ENCODE data around the gene CEP97. TPM values are rescaled to one million over a fixed set of nuclear protein-coding genes. Genes with fewer than 3 reads are reported as not detected.
"Not testable (repeated sequence)": the region's sequence is repeated elsewhere in the genome, so short reads cannot be mapped to it uniquely, and the experiment has no call there.

Gene CEP97, protein sequence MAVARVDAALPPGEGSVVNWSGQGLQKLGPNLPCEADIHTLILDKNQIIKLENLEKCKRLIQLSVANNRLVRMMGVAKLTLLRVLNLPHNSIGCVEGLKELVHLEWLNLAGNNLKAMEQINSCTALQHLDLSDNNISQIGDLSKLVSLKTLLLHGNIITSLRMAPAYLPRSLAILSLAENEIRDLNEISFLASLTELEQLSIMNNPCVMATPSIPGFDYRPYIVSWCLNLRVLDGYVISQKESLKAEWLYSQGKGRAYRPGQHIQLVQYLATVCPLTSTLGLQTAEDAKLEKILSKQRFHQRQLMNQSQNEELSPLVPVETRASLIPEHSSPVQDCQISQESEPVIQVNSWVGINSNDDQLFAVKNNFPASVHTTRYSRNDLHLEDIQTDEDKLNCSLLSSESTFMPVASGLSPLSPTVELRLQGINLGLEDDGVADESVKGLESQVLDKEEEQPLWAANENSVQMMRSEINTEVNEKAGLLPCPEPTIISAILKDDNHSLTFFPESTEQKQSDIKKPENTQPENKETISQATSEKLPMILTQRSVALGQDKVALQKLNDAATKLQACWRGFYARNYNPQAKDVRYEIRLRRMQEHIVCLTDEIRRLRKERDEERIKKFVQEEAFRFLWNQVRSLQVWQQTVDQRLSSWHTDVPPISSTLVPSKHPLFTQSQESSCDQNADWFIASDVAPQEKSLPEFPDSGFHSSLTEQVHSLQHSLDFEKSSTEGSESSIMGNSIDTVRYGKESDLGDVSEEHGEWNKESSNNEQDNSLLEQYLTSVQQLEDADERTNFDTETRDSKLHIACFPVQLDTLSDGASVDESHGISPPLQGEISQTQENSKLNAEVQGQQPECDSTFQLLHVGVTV
- 6.1 and 21.4 TPM in 2 replicates for total RNA-seq (ENCODE audit: low replicate concordance)

GRCh38 chr3:101724329-101725193, at the start of gene CEP97:
Gene CEP97 (plus strand): TSS chr3:101724614. CDS start chr3:101724677, 63 bp downstream.
- peak within 1 kb of the TSS; percentile 94 for H3K4me3 ChIP-seq (ENCODE audit: low read depth, low read length)
- peak; percentile 89 for DNase-seq (ENCODE audit: low read depth)
- TF ChIP-seq CTCF (IDR thresholded peaks at IDR 0.05; ENCODE audit: insufficient read depth, low read length) = no peak

- peak overlapping the region; percentile 97 for H3K4me3 ChIP-seq (ENCODE audit: low read depth, low read length)
- no peak for DNase-seq (ENCODE audit: low read depth)
- TF ChIP-seq CTCF (IDR thresholded peaks at IDR 0.05; ENCODE audit: insufficient read depth, low read length) = no peak
Measured at GRCh38 chr3:101675709-101676215, 48.7 kb upstream of the CEP97 start.

GRCh38 chr3:101676216-101676764, 48.1 kb upstream of the CEP97 start:
- DNase-seq (ENCODE audit: low read depth) = peak; percentile 92
- H3K4me3 ChIP-seq (ENCODE audit: low read depth, low read length) = peak overlapping the region; percentile 97
- TF ChIP-seq CTCF (IDR thresholded peaks at IDR 0.05; ENCODE audit: insufficient read depth, low read length) = no peak

DNA sequence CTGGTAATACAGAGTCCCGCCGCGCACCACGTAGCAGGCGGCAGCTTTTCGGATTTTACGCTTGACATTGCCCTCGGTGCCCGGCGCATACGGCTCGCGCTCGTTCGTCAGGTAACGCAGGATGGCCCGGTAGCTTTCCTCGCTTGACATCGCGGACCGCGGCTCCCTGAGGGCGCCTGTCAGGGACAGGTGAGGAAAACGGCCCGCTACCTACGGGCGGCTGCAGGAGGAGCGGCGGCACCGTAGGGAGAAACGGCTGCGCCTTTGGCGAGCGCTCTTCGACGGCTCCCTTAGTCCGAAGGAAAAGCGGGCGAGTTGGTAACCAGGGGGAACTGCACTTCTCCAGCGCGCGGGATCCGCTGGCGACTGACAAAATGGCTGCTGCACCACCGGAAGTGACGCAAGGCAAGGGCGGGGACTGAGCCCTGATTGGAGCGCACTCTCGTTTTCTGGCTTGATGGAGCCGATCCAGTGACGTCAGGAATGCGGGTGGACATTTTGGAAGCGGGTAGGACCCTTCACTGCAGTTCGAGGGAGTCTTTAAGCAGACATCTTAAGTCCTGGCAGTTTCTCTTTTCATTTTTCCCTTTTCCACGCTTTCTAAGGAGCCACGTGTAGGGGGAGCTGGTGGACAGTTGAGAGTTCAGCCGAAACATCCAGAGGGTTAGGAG, 47.5 kb upstream of the CEP97 start, which contains the start of gene ZBTB11:
TSS of gene ZBTB11 (minus strand) at position 368 of the 671 bp plus-strand sequence. CDS start at position 150, 218 bp downstream.
- H3K4me3 ChIP-seq (ENCODE audit: low read depth, low read length) = peak within 1 kb of the TSS; percentile 97
- TF ChIP-seq CTCF (IDR thresholded peaks at IDR 0.05; ENCODE audit: insufficient read depth, low read length) = peak; percentile 62
- DNase-seq (ENCODE audit: low read depth) = peak; percentile 100

- no peak for DNase-seq (ENCODE audit: low read depth)
- TF ChIP-seq CTCF (IDR thresholded peaks at IDR 0.05; ENCODE audit: insufficient read depth, low read length) = no peak
- peak overlapping the region; percentile 53 for H3K4me3 ChIP-seq (ENCODE audit: low read depth, low read length)
Measured at GRCh38 chr3:101677436-101678286, 46.8 kb upstream of the CEP97 start.

GRCh38 chr3:101678837-101679236, 45.6 kb upstream of the CEP97 start:
- H3K4me3 ChIP-seq (ENCODE audit: low read depth, low read length); DNase-seq (ENCODE audit: low read depth): not testable (repeated sequence)
